Osteoblast (primary cell): ENCODE results near the gene TMC7. TPM values are rescaled to one million over a fixed set of nuclear protein-coding genes. Genes with fewer than 3 reads are reported as not detected.
A peak's percentile ranks its signal among the peaks of the same experiment; 100 is the strongest.

Experiments used
- DNase-seq: peaks from one replicate; pipeline ENCODE4 v3.0.0; 2011; ENCODE audit warnings: low spot score, mixed read lengths; ENCODE audit not compliant: insufficient read length; ENCODE audit errors: missing footprints
- H2AFZ ChIP-seq: 2 replicates; pipeline ENCODE4 v1.6.0; 2011; ENCODE audit warnings: mild to moderate bottlenecking, low read length
- H3K27ac ChIP-seq: 2 replicates; pipeline ENCODE4 v1.5.1; 2011; ENCODE audit warnings: mild to moderate bottlenecking, low read depth, low read length, moderate library complexity
- H3K27me3 ChIP-seq: 2 replicates; pipeline ENCODE4 v1.6.0; 2012; ENCODE audit warnings: mild to moderate bottlenecking, control low read depth, inconsistent platforms, low read length, moderate library complexity; ENCODE audit not compliant: insufficient read depth
- H3K36me3 ChIP-seq: 2 replicates; pipeline ENCODE4 v1.5.1; 2011; ENCODE audit warnings: mild to moderate bottlenecking, low read length, control low read depth, moderate library complexity; ENCODE audit not compliant: insufficient read depth
- H3K4me1 ChIP-seq: 2 replicates; pipeline ENCODE4 v1.5.1; 2011; ENCODE audit warnings: mild to moderate bottlenecking, low read length, control low read depth, moderate library complexity; ENCODE audit not compliant: insufficient read depth
- H3K4me2 ChIP-seq: 2 replicates; pipeline ENCODE4 v1.6.0; 2011; ENCODE audit warnings: mild to moderate bottlenecking, low read length; ENCODE audit not compliant: insufficient read depth
- H3K4me3 ChIP-seq: fragments of 200-600 bp; sonication (generic); 3 replicates; pipeline ENCODE4 v1.5.1; 2012; ENCODE audit warnings: mild to moderate bottlenecking, low read length, inconsistent platforms; ENCODE audit not compliant: insufficient read depth
- H3K79me2 ChIP-seq: 2 replicates; pipeline ENCODE4 v1.6.0; 2012; ENCODE audit warnings: mild to moderate bottlenecking, low read length, control low read depth, inconsistent platforms; ENCODE audit not compliant: insufficient read depth
- H3K9me3 ChIP-seq: 2 replicates; pipeline ENCODE4 v1.5.1; 2011; ENCODE audit warnings: low read depth, low read length, control low read depth
- H4K20me1 ChIP-seq: 2 replicates; pipeline ENCODE4 v1.6.0; 2012; ENCODE audit warnings: mild to moderate bottlenecking, low read length, control low read depth; ENCODE audit not compliant: insufficient read depth
- total RNA-seq: library from RNA; depleted of rRNA; stranded (reverse); fragments of >200 nt; gene quantifications from 2 replicates; pipeline ENCODE4 v1.2.3, GENCODE V29; 2012
- TF ChIP-seq, protein P1 (sequence below): IDR thresholded peaks from 2 replicates; pipeline ENCODE4 v1.5.1; 2011; ENCODE audit warnings: mild to moderate bottlenecking, low read depth, low read length, moderate library complexity; ENCODE audit errors: extremely low read depth

The TMC7 gene
- total RNA-seq, 1 donor: 1.1 TPM

DNA sequence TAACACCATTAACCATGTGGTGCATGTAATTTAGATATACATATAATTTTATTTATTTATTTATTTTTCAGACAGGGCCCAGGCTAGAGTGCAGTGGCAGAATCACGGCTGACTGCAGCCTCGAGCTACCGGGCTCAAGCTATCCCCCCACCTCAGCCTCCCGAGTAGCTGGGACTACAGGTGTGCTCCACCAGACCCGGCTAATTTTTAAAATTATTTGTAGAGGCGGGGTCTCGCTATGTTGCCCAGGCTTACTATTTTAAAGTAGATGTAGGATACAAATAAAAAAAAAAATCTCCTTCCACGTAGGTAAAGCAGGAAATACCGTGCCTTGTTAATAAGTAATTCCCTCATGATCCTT lies 83.2 kb downstream of the TMC7 start:
- TF ChIP-seq, protein P1, sequence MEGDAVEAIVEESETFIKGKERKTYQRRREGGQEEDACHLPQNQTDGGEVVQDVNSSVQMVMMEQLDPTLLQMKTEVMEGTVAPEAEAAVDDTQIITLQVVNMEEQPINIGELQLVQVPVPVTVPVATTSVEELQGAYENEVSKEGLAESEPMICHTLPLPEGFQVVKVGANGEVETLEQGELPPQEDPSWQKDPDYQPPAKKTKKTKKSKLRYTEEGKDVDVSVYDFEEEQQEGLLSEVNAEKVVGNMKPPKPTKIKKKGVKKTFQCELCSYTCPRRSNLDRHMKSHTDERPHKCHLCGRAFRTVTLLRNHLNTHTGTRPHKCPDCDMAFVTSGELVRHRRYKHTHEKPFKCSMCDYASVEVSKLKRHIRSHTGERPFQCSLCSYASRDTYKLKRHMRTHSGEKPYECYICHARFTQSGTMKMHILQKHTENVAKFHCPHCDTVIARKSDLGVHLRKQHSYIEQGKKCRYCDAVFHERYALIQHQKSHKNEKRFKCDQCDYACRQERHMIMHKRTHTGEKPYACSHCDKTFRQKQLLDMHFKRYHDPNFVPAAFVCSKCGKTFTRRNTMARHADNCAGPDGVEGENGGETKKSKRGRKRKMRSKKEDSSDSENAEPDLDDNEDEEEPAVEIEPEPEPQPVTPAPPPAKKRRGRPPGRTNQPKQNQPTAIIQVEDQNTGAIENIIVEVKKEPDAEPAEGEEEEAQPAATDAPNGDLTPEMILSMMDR: no peak
- Histone ChIP-seq H4K20me1 (no peaks in the 10 kb centered on the region), H3K36me3 (no peaks in the 10 kb centered on the region), H3K79me2 (peaks cover 8% of the 10 kb centered on the region), H3K4me3 (peak overlapping the region; percentile 76), H3K4me2 (peak overlapping the region; percentile 90), H2AFZ (peak overlapping the region; percentile 76), H3K27me3 (no peaks in the 10 kb centered on the region), H3K9me3 (no peaks in the 10 kb centered on the region), H3K4me1 (peaks cover 3% of the 10 kb centered on the region), H3K27ac (peak overlapping the region; percentile 100)
- no peak for DNase-seq

DNA sequence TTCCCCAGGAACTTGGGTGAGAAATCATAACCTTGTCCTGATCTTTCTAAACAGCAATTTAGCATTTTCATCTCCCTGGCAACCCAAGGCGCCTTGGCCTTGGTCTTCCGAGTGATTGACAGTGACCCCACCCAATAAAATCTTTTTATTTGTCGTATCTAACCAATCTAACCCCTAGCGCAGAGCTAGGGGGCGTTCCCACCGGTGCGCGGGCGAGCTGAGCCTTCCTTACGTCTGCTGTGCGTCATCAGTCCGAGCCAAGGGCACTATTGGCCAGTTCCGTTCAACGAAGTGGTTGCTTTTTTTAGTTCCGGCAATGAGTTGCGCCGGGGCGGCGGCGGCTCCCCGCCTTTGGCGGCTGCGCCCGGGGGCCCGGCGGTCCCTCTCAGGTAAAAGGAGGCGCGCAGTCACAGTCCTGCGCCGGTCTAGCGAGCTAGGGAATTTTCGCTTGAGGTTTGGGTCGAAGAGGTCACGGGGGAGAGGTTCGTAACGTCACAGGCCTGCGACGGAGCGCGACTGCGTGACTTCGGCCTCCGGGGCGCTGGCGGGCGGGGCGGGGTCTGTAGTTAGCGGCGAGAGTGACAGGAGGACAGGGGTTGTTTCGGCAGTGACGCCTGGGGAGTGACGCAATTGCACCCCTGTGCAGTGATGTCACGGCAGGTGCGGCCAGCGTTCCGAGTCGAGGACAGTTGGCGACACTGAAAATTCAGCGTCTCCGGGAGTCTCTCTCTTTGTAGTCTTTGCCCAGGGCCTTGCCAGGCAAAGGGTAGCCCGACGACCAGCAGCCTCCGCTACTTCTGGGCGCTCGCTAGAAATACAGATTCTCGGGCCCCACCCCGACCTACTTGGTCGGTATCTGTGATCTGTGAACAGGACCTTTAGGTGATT lies 83.9 kb downstream of the TMC7 start, which contains the start of gene COQ7:
Gene COQ7 (plus strand): TSS at position 266 of the 888 bp plus-strand sequence. CDS start 51 bp downstream, at position 317.
- Histone ChIP-seq H2AFZ (peak within 1 kb of the TSS; percentile 82), H3K27ac (peak within 1 kb of the TSS; percentile 100), H3K4me1 (peaks cover 3% of the 10 kb centered on the region), H3K9me3 (no peaks in the 10 kb centered on the region), H3K4me2 (peak within 1 kb of the TSS; percentile 90), H3K4me3 (peak within 1 kb of the TSS; percentile 76), H3K79me2 (peaks cover 8% of the 10 kb centered on the region), H4K20me1 (no peaks in the 10 kb centered on the region), H3K36me3 (peaks cover 2% of the 10 kb centered on the region), H3K27me3 (no peaks in the 10 kb centered on the region)
- TF ChIP-seq, protein P1: no peak
- DNase-seq: peak; percentile 97

DNA sequence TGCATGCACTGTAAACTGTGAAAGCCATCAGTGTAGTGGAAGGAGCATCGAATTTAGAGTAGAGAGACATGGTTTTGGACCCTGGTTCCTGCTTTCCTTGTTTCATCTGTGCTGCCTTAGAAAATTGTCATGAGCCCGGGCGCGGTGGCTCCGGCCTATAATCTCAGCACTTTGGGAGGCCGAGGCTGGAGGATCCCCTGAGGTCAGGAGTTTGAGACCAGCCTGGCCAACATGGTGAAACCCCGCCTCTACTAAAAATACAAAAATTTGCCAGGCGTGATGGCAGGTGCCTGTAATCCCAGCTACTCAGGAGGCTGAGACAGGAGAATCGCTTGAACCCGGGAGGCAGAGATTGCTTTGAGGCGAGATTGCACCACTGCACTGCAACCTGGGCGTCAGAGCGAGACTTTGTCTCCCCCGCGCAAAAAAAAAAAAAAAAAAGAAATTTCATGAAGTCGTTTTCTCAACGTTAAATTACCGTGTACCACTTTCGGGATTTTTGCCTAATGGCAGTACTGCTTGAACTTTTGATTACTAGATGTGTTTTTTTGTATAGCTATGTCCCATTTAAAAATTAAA lies 84.6 kb downstream of the TMC7 start:
- peaks cover 8% of the 10 kb centered on the region for H3K79me2 ChIP-seq
- peak overlapping the region; percentile 76 for H3K4me3 ChIP-seq
- no peaks in the 10 kb centered on the region for H4K20me1 ChIP-seq
- H3K4me2 ChIP-seq: peak overlapping the region; percentile 90
- no peaks in the 10 kb centered on the region for H3K9me3 ChIP-seq
- TF ChIP-seq, protein P1: no peak
- H3K4me1 ChIP-seq: peaks cover 3% of the 10 kb centered on the region
- H3K27ac ChIP-seq: peak overlapping the region; percentile 100
- H3K27me3 ChIP-seq: no peaks in the 10 kb centered on the region
- DNase-seq: no peak
- peaks cover 3% of the 10 kb centered on the region for H3K36me3 ChIP-seq
- H2AFZ ChIP-seq: peak overlapping the region; percentile 82
